NCI-H345 (cell line): ENCODE measurements around the gene PDIA5.

Experiments
- DNase-seq: peaks from one replicate; lab custom pipeline; 2025; lab: John Stamatoyannopoulos, UW

The PDIA5 gene

DNA sequence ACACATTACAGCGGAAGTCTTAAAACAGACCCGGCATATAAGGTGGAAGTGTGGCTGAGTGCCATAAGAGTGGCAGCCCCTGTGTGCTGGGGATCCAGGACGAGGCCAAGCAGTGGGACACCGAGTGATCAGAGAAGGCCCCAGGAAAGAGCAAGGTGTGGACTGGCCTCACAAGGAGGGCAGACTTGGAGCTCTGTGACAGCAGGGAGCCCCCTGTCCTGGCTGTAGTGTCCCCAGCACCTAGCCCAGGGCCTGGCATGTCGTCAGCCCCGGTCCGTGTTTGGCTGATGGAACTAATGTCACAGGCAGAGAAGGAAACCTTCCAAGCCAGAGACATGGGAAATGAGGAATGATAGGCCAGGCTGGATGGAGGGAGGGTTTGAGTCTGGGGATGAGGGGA lies 4.8 kb downstream of the PDIA5 start:
- no peak for DNase-seq

DNA sequence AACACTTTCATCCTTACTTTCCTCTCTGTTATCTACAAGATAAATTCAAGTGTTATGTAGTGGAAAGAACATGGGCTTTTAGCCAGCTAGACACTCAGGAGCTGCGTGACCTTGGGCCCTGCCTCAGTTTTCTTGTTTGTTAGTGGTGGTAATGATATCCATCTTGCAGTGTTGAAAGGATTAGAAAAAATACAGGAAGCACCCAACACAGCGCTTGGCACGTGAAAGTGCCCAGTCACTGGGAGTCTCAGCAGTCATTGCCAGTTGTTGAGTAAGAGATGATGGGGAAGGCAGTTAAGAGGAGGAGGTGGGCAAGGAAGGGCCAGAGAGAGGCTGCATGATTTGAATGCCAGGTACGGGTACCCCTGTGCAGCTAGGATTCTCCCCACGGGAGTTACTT lies 5.3 kb downstream of the PDIA5 start:
- DNase-seq: no peak

DNA sequence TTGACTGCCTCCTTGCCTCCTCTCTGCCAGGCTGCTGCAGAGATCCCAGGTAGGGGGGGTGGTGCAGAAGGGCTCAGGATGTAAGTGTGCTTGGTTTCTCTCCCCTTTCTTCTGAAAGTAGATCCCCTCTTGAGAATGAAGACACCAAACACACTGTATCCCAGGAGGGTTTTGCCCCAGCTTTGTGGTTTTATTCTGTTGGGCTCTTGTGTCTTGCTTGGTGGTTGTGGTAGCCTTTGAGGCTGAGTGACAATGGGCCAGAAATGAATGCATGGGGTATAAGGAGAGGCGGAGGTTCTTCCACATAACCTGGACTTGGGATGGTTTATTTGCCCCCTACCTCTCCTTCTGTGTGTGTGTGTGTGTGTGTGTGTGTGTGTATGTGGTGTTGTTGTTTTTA lies 5.7 kb downstream of the PDIA5 start:
- no peak for DNase-seq

DNA sequence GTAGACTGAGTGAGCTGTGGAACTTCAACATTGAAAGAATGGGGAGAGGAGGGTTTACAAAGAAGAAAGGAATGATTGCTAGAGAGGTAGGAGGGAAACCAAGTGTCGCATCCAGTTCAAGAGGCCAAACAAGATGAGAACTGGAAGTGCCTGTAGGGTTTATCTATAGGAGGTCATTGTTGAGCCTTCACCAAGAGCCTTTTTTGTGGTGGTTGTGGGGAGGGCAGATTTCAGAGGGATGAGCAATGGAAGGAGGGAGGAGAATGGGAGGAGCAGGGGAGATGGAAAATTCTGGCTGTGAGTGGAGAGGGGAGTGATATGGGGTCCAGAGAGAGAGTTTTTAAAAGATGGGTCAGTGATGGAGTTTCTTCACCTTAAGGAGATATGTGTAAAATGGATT lies 8.5 kb downstream of the PDIA5 start:
- DNase-seq: no peak

DNA sequence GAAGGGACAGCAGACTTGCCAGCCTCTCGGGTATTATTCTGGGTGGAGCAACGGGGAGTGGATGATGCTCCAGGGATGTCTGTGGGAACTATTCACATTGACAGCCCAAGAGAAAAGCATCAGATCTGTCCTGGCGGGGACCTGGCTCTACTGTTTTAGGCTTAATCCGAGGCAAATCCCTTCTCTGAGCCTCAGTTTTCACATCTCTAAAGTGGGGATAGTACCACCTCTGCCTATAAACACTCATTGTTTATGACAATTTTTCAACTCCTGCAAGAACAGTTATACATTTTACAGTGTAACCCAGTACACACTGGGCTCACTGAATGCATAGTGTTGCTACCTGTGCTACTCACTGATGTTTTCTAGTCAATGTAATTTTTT lies 9.3 kb downstream of the PDIA5 start:
- DNase-seq: no peak

DNA sequence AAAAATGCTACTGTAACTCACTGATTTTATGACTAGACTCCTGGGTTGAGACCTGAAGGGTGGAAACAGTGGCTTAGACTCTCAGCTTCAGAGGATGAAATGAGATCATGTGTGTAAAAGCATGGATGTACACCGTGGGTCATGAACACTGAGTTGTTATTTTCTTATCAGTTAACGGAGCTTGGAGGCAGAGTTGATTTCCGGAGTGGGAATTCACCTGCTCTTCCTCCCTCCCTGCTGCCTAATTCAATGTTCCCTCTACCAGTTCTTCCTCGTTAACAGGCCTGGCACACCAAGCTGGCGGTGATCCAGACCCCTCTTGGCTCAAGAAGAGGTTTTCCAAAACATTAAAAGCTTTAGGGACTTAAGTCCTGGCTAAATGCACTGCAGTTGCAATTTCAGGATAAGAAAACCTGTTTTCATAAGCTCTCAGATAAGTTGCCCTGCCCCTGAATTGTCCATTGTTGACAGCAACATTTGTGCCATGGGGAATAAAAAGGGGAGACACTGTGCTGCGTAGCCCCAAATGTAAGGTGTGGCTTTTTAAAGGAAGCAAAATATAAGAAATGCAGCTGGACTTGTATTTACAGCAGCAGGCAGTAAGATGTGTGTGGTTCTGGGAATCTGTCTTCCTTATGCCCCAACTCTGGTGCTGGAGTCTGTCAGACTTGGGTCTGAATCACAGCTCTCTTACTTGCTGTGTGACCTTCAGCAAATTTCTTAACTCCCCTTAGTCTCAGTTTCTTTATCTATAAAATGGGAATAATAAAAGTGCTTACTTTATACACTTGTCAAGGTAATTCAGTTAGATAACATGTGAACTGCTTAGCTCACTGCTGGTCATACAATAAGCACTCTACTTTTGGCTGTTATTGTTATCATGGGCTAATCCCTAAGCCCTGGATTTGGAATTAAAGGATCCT lies 9.9 kb downstream of the PDIA5 start:
- peak; percentile 61 for DNase-seq

DNA sequence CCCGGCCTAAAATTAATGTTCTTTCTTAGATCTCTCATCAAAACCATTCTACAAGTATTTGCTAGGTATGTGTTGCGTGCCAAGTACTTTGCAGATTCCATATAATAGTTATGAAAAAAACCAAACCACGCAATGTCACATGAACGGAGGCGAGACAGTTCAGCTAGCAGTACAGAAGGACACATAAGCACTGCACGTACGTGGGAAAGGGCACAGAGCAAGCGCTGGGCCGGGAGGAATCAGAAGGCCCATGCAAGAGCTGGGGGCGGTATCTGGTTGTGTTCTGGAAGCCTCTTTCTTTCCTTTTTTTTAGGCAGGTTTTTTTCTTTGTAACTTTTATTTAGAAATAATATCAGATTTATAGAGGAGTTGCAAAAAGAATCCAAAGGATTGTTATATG lies 11.3 kb downstream of the PDIA5 start:
- DNase-seq: no peak

DNA sequence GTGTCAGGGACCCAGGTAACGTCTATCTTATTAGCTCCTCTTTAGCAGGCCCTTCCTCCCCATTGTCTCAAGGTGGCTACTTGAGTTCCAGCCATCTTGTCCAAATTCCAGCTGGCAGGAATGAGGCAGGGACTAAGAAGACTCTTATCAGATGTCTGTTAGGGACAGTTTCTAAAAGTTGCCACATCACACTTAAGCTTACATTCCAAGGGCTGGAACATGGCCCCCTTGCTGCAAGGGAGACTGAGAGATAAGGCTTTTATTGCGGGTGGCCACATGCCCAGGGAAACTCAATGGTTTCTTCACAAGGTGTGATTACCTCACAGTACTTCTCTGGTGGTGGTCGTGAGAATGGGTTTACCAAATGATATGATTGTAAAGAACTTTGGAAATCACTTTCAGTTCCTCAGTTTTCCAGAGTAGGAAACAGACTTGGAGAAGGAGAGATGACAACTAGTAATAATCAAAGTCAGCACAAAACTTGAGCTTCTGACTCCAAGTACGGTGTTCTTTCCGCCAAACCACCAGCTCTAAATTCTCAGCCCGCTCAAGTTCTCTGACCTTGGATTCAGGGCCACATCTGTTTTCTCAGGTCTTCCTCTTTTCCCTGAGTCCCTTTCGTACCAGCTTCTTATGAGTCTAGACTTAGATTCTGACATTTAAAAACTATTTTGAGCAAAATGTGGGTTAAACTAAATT lies 14.2 kb downstream of the PDIA5 start:
- no peak for DNase-seq

DNA sequence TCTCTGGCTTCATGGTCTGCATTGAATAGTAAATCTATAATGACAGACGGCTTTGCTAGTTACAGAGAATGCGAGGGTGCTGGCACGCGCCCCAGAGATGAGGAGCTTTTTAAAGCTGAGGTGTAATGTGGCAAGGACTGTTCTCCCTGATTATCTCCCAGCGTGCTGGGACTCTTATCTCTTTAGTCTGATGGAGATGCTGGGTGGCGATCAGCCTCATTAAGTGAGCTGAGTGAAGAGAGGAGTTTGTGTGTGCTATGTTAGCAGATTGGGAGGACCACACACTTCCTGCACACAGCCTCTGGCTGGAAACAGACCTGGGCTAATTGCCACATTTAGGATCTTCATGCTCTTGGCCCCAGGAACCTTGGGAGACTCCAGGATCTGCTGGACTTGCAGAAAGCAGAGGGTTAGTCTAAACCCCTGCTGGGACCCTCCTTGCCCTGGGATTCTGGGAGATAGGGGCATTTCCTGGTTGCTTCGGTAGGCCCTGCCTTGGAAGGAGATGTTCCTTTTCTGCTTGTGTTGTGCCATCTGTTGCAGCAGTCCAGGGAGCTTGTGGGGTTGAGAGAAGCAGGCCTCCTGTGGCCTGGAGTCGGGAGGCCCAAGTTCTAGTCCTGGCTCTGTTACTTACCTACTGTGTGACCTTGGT lies 15.0 kb downstream of the PDIA5 start:
- DNase-seq: peak; percentile 37

DNA sequence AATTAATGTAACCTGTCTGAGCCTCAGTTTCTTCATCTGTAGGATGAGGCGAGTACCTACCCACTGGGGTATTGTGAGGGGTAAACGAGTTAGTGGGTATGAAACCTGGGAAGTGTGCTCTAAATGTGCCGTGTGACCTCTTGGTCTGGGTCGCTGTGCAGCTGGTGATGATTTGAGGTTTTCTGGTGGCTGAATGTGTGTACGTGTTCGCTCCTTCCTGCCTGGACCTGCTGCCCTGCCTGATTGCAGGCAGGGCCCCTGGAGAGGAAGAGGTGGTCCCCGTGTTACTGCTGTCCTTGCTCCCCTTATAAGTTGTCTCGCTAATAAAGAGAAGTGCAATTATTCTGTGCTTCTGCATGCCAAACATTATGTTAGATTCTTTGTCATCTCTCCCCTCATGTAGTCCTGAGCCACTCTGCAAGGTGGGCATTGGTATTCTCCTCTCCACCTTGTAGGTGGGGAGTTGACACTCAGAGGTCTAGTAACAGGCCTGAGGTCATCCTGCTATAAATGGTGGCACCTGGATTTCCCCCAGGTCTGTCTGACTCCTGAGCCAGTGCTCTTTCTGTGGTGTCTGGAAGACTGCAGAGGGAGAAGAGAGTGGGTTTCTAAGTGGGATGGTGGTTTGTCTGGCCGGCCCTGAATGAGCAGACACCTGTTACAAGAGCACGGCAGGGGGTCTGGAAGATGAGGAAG lies 15.7 kb downstream of the PDIA5 start:
- DNase-seq: no peak

DNA sequence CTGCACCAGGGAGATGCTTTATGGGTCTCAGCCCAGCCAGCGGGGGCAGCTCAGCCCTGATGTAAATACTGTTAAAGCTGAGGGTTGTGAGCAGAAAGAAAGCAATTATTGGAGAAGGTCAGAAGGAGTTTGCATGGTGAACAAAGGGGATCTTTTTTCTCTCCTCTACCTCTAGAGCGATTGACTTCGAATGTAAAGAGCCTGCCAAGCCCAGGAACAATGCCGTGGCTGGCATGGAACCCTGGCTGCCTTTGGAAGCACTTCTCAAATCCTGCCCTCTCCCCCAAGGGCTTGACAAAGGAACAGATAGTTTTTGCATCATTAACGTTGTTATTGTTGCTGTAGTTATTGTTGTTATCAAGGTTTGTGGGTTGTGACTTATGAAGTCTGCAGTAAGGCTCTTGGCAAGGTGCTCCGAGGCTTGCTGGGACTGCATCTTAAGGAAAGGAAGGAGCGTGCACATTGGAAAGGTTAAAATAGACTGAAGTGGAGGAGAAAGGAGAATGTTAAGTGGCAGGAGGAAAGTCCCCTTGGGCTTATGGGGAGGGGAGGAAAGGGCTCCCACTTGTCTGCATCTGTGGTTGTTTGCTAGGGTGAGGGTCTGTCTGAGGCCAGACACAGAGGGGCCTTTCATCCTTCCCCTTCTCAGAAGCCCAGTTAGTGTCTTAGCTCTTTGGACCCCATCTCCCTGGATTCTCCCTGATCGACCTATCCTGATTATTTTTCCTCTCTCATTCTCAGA lies 16.7 kb downstream of the PDIA5 start:
- no peak for DNase-seq

DNA sequence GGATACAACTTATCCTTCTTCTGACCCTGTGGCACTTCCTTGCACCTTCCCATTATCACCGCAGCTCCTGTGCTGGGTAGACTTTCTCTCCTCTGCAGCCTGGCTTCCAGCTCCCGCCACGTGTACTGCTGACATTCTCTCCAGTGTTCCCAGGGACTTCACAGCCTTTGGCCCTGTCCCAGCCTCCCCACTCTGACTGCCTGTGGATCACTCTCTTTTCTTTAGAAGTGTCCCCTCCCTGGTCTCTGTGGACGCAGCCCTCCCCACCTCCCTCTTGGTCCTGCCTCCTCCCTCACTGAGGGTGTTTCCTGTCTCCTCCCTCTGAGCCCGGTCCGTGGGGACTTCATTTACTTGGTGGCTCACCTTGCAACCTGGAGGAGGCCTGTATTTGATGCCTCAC lies 17.4 kb downstream of the PDIA5 start:
- DNase-seq: no peak

DNA sequence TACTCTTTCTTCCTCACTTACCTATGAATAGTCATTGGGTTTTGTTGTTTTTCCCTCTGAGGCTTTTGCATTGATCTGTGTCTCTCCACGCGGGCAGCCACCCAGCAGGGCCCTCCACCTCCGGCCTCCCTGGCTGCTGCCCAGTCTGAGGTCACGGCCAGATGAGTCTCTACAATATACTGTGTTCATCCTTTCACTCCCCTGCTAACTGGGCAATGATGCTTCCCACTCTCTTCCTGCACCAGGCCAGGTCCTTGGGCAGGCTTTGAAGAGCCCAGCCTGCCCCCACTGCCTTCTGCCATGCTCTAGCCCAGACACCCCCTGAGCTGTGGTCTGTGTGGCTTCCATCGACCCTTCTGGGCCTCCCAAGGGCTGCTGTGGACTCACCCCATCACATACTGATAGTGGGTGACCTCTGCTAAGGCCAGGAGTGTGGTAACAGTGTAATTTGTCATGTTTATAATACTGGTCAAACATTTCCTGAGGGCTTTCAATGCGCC lies 18.0 kb downstream of the PDIA5 start:
- DNase-seq: no peak

DNA sequence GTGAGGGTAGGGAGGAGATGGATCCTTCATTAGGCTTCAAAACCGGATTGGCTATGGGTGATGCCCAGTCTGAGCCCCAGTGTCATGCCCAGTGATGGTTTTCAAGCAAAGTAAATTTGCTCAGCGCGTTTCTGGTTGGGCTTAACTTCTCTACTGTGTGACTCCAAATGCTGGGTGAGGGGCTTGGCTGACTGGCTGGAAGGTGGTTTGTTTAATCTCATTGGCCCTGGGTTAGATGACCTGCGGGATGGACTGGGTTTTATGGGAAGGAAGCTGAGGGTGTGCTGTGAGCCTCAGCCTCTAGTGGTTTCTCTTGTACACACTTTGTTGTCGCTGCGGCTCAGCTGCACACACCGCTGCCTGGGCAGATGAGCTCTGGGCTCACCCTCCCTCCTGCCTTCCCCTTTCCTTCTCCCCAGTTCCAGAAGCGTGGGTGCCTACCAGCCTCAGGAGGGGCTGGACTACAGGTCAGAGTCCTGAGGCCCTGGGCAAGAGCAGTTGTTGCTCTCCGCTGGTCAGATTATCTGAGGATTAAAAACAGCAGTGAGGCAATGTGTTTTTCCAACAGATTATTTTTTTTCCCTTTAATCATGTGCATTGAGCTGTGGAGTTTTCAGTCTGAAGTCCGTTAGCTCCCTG lies 18.6 kb downstream of the PDIA5 start:
- no peak for DNase-seq

DNA sequence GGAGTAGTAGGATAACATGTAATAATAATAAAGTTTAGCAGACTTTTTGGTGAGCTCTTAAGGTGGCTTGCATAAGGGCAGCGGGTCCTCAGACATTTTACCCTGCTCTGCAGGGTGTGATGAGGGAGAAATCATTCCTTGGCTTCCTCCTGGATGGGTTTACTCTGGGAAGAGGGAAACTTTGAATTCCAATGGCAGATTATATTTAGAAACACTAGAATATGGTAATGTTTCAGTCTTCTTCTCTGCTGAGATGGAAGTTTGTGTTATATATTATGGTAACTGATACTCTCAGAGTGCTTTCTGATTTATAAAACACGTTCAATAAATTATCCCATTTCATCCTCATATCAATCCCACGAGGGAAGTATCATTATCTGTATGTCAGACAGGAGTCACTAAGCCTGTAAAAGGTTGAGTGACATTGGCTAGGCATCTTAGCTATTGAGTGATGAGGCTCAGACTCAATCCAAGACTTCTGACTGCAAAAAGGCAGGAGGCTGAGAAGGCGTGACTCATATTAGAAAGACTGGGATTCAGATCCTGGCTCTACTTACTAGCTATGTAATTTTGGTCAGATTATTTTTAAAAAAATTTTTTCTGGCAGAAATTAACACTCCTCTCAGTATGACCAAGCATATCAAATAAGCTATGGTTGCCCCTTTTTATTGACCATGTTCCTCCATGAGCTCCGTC lies 19.3 kb downstream of the PDIA5 start:
- DNase-seq: no peak

DNA sequence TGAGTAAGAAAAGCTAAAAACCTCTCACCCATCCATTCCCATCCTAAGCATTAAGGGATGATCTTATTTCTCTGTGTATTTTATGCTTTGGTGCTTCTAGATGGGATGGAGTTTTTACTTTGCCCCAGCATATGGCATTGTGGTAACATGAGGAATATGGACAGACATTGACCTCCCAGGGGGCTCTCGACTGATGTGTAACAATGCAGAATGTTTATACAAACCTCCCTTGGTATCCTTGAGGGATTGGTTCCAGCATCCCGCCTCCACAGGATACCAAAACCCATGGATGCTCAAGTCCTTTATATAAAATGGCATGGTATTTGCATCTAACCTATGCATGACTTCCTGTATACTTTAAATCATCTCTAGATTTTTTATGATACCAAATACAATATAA lies 21.6 kb downstream of the PDIA5 start:
- DNase-seq: peak; percentile 60

DNA sequence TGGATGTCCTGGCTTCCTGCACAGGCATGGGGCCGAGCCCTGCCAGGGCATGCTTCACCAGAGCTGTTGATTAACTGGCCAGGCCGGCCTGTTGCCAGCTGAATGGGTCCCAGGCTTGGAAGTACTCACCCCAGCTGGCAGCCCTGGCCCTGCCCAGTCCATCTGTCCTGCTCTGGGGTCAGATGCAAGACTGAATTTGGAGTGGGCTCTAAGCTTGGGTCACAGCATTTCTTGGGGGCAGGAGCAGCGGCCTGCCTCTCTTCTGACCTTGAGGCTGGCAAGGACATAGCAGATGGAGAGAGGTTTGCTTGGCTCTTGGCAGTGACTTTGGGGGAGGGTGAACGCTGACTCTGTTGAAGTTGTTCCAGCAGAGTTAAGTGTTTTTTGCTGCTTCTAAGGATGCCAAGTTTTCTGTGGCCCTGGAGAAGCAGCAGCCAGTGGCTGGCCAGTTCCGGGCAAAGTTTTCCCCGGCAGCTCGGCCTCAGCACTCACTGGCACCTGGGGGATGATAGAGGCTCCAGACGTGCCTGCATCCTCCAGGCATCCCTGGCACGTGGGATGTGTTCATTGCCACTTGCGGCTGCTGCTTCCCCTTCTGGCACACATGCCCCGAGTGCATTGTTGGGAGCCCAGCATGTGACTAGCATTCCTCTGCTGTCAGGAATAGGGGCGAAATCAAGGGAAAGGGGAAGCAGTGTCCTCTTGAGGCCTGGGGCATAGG lies 22.9 kb downstream of the PDIA5 start:
- DNase-seq: no peak

DNA sequence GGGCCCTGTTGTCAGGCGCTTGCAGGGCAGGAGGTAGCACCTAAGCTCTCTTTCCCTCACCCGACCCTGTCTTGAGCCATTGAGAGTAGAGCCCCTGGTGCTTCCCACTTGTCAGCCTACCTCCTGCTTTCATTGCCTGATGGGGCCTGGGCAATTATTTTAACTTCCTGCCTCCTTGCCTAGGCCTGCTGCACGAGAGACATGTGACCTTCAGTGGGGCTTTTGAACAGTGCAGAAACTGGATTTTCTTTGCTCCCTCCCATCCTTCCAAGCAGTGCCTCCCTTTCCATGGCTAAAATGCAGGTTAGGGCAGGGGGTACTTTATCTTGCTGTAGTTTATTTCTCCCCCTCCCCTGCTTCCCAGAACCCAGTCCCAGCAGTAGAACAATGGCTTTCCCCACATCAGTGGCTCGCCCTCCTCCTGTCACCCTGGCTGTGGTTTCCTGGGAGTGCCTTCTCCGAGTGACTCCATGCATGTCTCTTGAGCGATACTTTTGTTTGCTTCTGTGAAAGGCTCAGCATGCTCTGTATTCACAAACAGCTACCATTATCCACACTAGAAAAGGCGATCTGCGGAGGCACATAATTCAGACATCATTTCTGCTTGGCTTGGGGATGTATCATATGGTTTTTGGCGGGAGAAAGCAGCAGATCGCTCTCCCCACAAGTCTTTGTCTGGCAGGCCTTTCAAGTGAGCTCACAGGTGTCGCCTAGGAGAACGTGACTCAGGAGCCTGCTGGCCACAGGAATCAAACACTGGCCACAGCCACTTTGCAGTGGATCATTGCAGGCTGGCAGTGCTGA lies 24.1 kb downstream of the PDIA5 start:
- DNase-seq: peak; percentile 91

DNA sequence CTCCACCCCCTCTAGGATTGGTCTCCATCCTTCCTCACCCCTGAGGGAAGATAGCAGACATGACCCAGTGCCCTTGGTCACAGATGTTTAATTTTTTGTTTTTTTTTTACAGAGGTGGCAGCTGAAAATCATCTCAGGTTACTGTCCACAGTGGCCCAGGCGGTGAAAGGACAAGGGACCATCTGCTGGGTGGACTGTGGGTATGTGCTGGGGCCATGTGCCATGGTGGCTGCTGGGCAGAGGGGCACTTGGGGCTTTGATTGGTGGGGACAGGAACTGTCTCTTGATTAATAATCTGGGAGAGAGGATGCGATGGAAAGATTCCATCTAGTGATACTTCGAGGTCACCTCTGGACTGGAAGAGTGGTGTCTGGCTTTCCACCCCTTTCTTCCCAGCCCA lies 25.4 kb downstream of the PDIA5 start:
- DNase-seq: no peak
